GM12878 (cell line): Measurements from ENCODE around the gene IBA57. TPM values are rescaled to one million over a fixed set of nuclear protein-coding genes. Genes with fewer than 3 reads are reported as not detected.

Experiments used
- FOXM1 ChIP-seq: IDR thresholded peaks from 2 replicates; pipeline ENCODE4 v1.6.1; 2012; ENCODE audit warnings: low read depth, mild to moderate bottlenecking, inconsistent platforms, low read length, moderate library complexity
- GABPA ChIP-seq: IDR thresholded peaks from 2 replicates; pipeline ENCODE4 v1.6.1; 2014; ENCODE audit warnings: antibody characterized with exemption, low read depth, mild to moderate bottlenecking, inconsistent platforms
- HDGF ChIP-seq: fragments of 450-650 bp; IDR thresholded peaks from 2 replicates; pipeline ENCODE4 v1.6.1; 2016; ENCODE audit warnings: antibody characterized with exemption
- MTA3 ChIP-seq: IDR thresholded peaks from 2 replicates; pipeline ENCODE4 v1.6.1; 2012; ENCODE audit warnings: low read length, inconsistent platforms, borderline replicate concordance
- MYB ChIP-seq: fragments of 150-350 bp; IDR thresholded peaks from 2 replicates; pipeline ENCODE4 v1.6.1; 2014; ENCODE audit warnings: mild to moderate bottlenecking, low read depth, low read length, borderline replicate concordance
- TCF7 ChIP-seq: IDR thresholded peaks from 2 replicates; pipeline ENCODE4 v1.6.1; 2014; ENCODE audit warnings: antibody characterized with exemption, borderline replicate concordance
- polyA plus RNA-seq, 11 experiments: library from polyadenylated mRNA; depleted of rRNA in 4 of 11; unstranded in 6 of 11; stranded (reverse) in 5 of 11; fragments of >200 nt; fragmentation: Nextera tagmentation in 4 of 11; fragmentation: Illumina TruSeq in 1 of 11; extraction: Ambion mirVana in 4 of 11; extraction: Trizol in 1 of 11; gene quantifications; 1 replicate in 1 of 11; 2 replicates in 10 of 11; pipeline versions ENCODE4 v1.2.1 to v1.2.3, GENCODE V29; 2011 to 2016; ENCODE audit warnings: inconsistent platforms in 2 of 11, missing spikeins in 2 of 11, low read depth in 1 of 11
- small RNA-seq: library from RNA; depleted of rRNA; stranded (forward); fragments of <200 nt; gene quantifications from one replicate; pipeline ENCODE3, GENCODE V24; 2014
- total RNA-seq, 4 experiments: library from RNA; depleted of rRNA in 3 of 4; stranded (reverse); fragments of >200 nt in 3 of 4; fragmentation: Illumina TruSeq in 1 of 4; extraction: Trizol in 1 of 4; gene quantifications; 2 replicates each; pipeline versions ENCODE4 v1.2.1 to v1.2.3, GENCODE V29; 2013 to 2021
- TF ChIP-seq, protein P1 (sequence below): fragments of 450-650 bp; IDR thresholded peaks from 2 replicates; pipeline ENCODE4 v1.6.1; 2017; ENCODE audit warnings: mild to moderate bottlenecking, moderate library complexity

The IBA57 gene
- total and polyA plus RNA-seq, 10 of the 15 experiments (the other 5 are each of a cell fraction or from before 2014, with no cell fraction given): 0.51 to 8.6 (median 3.7) TPM

DNA sequence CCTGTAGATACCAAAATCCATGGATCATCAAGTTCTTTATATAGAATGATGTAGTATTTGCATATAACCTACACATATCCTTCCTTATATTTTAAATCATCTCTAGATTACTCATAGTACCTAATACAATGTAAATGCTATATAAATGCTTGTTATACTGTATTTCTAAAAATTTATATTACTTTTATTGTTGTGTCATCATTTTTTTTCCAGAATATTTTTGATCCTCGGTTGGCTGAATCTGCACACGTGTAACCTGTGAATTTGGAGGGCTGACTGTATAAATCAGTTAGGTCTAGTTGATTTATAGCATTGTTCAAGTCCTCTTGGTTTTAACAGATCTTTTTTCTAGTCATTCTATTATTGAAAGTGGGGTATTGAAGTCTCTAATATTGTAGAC is 65.6 kb downstream of the IBA57 start (continued):
- TF ChIP-seq HDGF: no peak
- no peak for TF ChIP-seq TCF7
- TF ChIP-seq MYB: no peak
- TF ChIP-seq MTA3: no peak
- TF ChIP-seq FOXM1: no peak
- no peak for TF ChIP-seq GABPA
- TF ChIP-seq, protein P1, sequence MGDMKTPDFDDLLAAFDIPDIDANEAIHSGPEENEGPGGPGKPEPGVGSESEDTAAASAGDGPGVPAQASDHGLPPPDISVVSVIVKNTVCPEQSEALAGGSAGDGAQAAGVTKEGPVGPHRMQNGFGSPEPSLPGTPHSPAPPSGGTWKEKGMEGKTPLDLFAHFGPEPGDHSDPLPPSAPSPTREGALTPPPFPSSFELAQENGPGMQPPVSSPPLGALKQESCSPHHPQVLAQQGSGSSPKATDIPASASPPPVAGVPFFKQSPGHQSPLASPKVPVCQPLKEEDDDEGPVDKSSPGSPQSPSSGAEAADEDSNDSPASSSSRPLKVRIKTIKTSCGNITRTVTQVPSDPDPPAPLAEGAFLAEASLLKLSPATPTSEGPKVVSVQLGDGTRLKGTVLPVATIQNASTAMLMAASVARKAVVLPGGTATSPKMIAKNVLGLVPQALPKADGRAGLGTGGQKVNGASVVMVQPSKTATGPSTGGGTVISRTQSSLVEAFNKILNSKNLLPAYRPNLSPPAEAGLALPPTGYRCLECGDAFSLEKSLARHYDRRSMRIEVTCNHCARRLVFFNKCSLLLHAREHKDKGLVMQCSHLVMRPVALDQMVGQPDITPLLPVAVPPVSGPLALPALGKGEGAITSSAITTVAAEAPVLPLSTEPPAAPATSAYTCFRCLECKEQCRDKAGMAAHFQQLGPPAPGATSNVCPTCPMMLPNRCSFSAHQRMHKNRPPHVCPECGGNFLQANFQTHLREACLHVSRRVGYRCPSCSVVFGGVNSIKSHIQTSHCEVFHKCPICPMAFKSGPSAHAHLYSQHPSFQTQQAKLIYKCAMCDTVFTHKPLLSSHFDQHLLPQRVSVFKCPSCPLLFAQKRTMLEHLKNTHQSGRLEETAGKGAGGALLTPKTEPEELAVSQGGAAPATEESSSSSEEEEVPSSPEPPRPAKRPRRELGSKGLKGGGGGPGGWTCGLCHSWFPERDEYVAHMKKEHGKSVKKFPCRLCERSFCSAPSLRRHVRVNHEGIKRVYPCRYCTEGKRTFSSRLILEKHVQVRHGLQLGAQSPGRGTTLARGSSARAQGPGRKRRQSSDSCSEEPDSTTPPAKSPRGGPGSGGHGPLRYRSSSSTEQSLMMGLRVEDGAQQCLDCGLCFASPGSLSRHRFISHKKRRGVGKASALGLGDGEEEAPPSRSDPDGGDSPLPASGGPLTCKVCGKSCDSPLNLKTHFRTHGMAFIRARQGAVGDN: no peak

Small RNA genes within 50 kb of the gene (small RNA-seq; reads per million reads assigned to genes)
- gene AL359510.1: not detected

Other genes with a start within 250 kb of the IBA57 start
Only the 7 nearest of the 9 such genes appear.
- gene WNT3A, start 158.8 kb upstream of the IBA57 start, total RNA-seq (2014; rRNA removed): not detected in 2 replicates
- gene WNT3A, start 158.8 kb upstream of the IBA57 start, total RNA-seq (2014; rRNA removed; fragmentation: Illumina TruSeq; extraction: Trizol): not detected in 2 replicates
- not detected in 2 replicates for gene WNT3A, start 158.8 kb upstream of the IBA57 start, total RNA-seq (2021)
- 0.10 and 0.16 TPM in 2 replicates for gene WNT3A, start 158.8 kb upstream of the IBA57 start, polyA plus RNA-seq (2011; rRNA removed)
- gene WNT3A, start 158.8 kb upstream of the IBA57 start, polyA plus RNA-seq (2014; fragmentation: Illumina TruSeq; extraction: Trizol): not detected in 2 replicates
- not detected for gene WNT3A, start 158.8 kb upstream of the IBA57 start, polyA plus RNA-seq (2014; fragmentation: Nextera tagmentation; extraction: Ambion mirVana)
- gene WNT3A, start 158.8 kb upstream of the IBA57 start, polyA plus RNA-seq (2014; rRNA removed): not detected in 2 replicates
- not detected for gene WNT3A, start 158.8 kb upstream of the IBA57 start, polyA plus RNA-seq (2016; fragmentation: Nextera tagmentation; extraction: Ambion mirVana)
- gene ARF1, start 83.1 kb upstream of the IBA57 start, total RNA-seq (2014; rRNA removed): 226 and 267 TPM in 2 replicates
- 113 and 131 TPM in 2 replicates for gene ARF1, start 83.1 kb upstream of the IBA57 start, total RNA-seq (2014; rRNA removed; fragmentation: Illumina TruSeq; extraction: Trizol)
- 296 and 300 TPM in 2 replicates for gene ARF1, start 83.1 kb upstream of the IBA57 start, total RNA-seq (2021)
- gene ARF1, start 83.1 kb upstream of the IBA57 start, polyA plus RNA-seq (2011; rRNA removed): 178 and 316 TPM in 2 replicates
- 97.0 and 247 TPM in 2 replicates for gene ARF1, start 83.1 kb upstream of the IBA57 start, polyA plus RNA-seq (2014; fragmentation: Illumina TruSeq; extraction: Trizol)
- gene ARF1, start 83.1 kb upstream of the IBA57 start, polyA plus RNA-seq (2014; fragmentation: Nextera tagmentation; extraction: Ambion mirVana): 10 to 100 TPM; 48.4 to 97.3 TPM
- gene ARF1, start 83.1 kb upstream of the IBA57 start, polyA plus RNA-seq (2014; rRNA removed): 352 and 369 TPM in 2 replicates
- 100 to 1,000 TPM; 481 to 508 TPM for gene ARF1, start 83.1 kb upstream of the IBA57 start, polyA plus RNA-seq (2016; fragmentation: Nextera tagmentation; extraction: Ambion mirVana)
- 14.0 and 14.6 TPM in 2 replicates for gene C1orf35, start 62.5 kb upstream of the IBA57 start, total RNA-seq (2014; rRNA removed)
- gene C1orf35, start 62.5 kb upstream of the IBA57 start, total RNA-seq (2014; rRNA removed; fragmentation: Illumina TruSeq; extraction: Trizol): 5.9 and 6.7 TPM in 2 replicates
- gene C1orf35, start 62.5 kb upstream of the IBA57 start, total RNA-seq (2021): 20.8 and 21.5 TPM in 2 replicates
- gene C1orf35, start 62.5 kb upstream of the IBA57 start, polyA plus RNA-seq (2011; rRNA removed): 3.1 and 6.6 TPM in 2 replicates
- 1.6 and 5.5 TPM in 2 replicates for gene C1orf35, start 62.5 kb upstream of the IBA57 start, polyA plus RNA-seq (2014; fragmentation: Illumina TruSeq; extraction: Trizol)
- 1 to 10 TPM; 2.5 to 4.8 TPM for gene C1orf35, start 62.5 kb upstream of the IBA57 start, polyA plus RNA-seq (2014; fragmentation: Nextera tagmentation; extraction: Ambion mirVana)
- 18.8 and 19.5 TPM in 2 replicates for gene C1orf35, start 62.5 kb upstream of the IBA57 start, polyA plus RNA-seq (2014; rRNA removed)
- 10 to 100 TPM; 26.7 to 27.0 TPM for gene C1orf35, start 62.5 kb upstream of the IBA57 start, polyA plus RNA-seq (2016; fragmentation: Nextera tagmentation; extraction: Ambion mirVana)
- gene MRPL55, start 56.5 kb upstream of the IBA57 start, total RNA-seq (2014; rRNA removed): 81.9 and 93.4 TPM in 2 replicates
- gene MRPL55, start 56.5 kb upstream of the IBA57 start, total RNA-seq (2014; rRNA removed; fragmentation: Illumina TruSeq; extraction: Trizol): 25.5 and 35.1 TPM in 2 replicates
- 47.6 and 54.9 TPM in 2 replicates for gene MRPL55, start 56.5 kb upstream of the IBA57 start, total RNA-seq (2021)
- gene MRPL55, start 56.5 kb upstream of the IBA57 start, polyA plus RNA-seq (2011; rRNA removed): 17.0 and 39.3 TPM in 2 replicates
- gene MRPL55, start 56.5 kb upstream of the IBA57 start, polyA plus RNA-seq (2014; fragmentation: Illumina TruSeq; extraction: Trizol): 8.8 and 42.1 TPM in 2 replicates
- gene MRPL55, start 56.5 kb upstream of the IBA57 start, polyA plus RNA-seq (2014; fragmentation: Nextera tagmentation; extraction: Ambion mirVana): 10 to 100 TPM; 15.1 to 56.7 TPM
- gene MRPL55, start 56.5 kb upstream of the IBA57 start, polyA plus RNA-seq (2014; rRNA removed): 91.0 and 96.3 TPM in 2 replicates
- 100 to 1,000 TPM; 129 to 143 TPM for gene MRPL55, start 56.5 kb upstream of the IBA57 start, polyA plus RNA-seq (2016; fragmentation: Nextera tagmentation; extraction: Ambion mirVana)
- gene GUK1, start 25.5 kb upstream of the IBA57 start, total RNA-seq (2014; rRNA removed): 214 and 235 TPM in 2 replicates
- 82.0 and 98.3 TPM in 2 replicates for gene GUK1, start 25.5 kb upstream of the IBA57 start, total RNA-seq (2014; rRNA removed; fragmentation: Illumina TruSeq; extraction: Trizol)
- gene GUK1, start 25.5 kb upstream of the IBA57 start, total RNA-seq (2021): 183 and 195 TPM in 2 replicates
- 107 and 224 TPM in 2 replicates for gene GUK1, start 25.5 kb upstream of the IBA57 start, polyA plus RNA-seq (2011; rRNA removed)
- 4.2 and 28.9 TPM in 2 replicates for gene GUK1, start 25.5 kb upstream of the IBA57 start, polyA plus RNA-seq (2014; fragmentation: Illumina TruSeq; extraction: Trizol)
- 10 to 100 TPM in 1 of 2 experiments, 1 to 10 TPM in 1; 6.3 to 39.2 TPM for gene GUK1, start 25.5 kb upstream of the IBA57 start, polyA plus RNA-seq (2014; fragmentation: Nextera tagmentation; extraction: Ambion mirVana)
- gene GUK1, start 25.5 kb upstream of the IBA57 start, polyA plus RNA-seq (2014; rRNA removed): 227 and 264 TPM in 2 replicates
- 100 to 1,000 TPM; 349 to 357 TPM for gene GUK1, start 25.5 kb upstream of the IBA57 start, polyA plus RNA-seq (2016; fragmentation: Nextera tagmentation; extraction: Ambion mirVana)
- 0.06 and 0.11 TPM in 2 replicates for gene GJC2, start 15.9 kb upstream of the IBA57 start, total RNA-seq (2014; rRNA removed)
- gene GJC2, start 15.9 kb upstream of the IBA57 start, total RNA-seq (2014; rRNA removed; fragmentation: Illumina TruSeq; extraction: Trizol): 0.09 TPM in 2 replicates
- 0.44 TPM in 1 of 2 replicates, not detected in the other for gene GJC2, start 15.9 kb upstream of the IBA57 start, total RNA-seq (2021)
- gene GJC2, start 15.9 kb upstream of the IBA57 start, polyA plus RNA-seq (2011; rRNA removed): 0.03 and 0.04 TPM in 2 replicates
- 0.04 TPM in 1 of 2 replicates, not detected in the other for gene GJC2, start 15.9 kb upstream of the IBA57 start, polyA plus RNA-seq (2014; fragmentation: Illumina TruSeq; extraction: Trizol)
- gene GJC2, start 15.9 kb upstream of the IBA57 start, polyA plus RNA-seq (2014; fragmentation: Nextera tagmentation; extraction: Ambion mirVana): not detected
- gene GJC2, start 15.9 kb upstream of the IBA57 start, polyA plus RNA-seq (2014; rRNA removed): 0.26 and 0.32 TPM in 2 replicates
- gene GJC2, start 15.9 kb upstream of the IBA57 start, polyA plus RNA-seq (2016; fragmentation: Nextera tagmentation; extraction: Ambion mirVana): not detected
- 0.11 and 0.34 TPM in 2 replicates for gene OBSCN, start 42.2 kb downstream of the IBA57 start, total RNA-seq (2014; rRNA removed)
- gene OBSCN, start 42.2 kb downstream of the IBA57 start, total RNA-seq (2014; rRNA removed; fragmentation: Illumina TruSeq; extraction: Trizol): 0.04 and 0.05 TPM in 2 replicates
- gene OBSCN, start 42.2 kb downstream of the IBA57 start, total RNA-seq (2021): 0.11 and 0.36 TPM in 2 replicates
- gene OBSCN, start 42.2 kb downstream of the IBA57 start, polyA plus RNA-seq (2011; rRNA removed): 0.07 and 0.18 TPM in 2 replicates
- 0.03 TPM in 1 of 2 replicates, not detected in the other for gene OBSCN, start 42.2 kb downstream of the IBA57 start, polyA plus RNA-seq (2014; fragmentation: Illumina TruSeq; extraction: Trizol)
- gene OBSCN, start 42.2 kb downstream of the IBA57 start, polyA plus RNA-seq (2014; fragmentation: Nextera tagmentation; extraction: Ambion mirVana): not detected
- 0.01 and 0.30 TPM in 2 replicates for gene OBSCN, start 42.2 kb downstream of the IBA57 start, polyA plus RNA-seq (2014; rRNA removed)
- under 1 TPM; 0.06 to 0.09 TPM for gene OBSCN, start 42.2 kb downstream of the IBA57 start, polyA plus RNA-seq (2016; fragmentation: Nextera tagmentation; extraction: Ambion mirVana)